HG03175 (cell line): ENCODE data around the gene TSPAN3.

Source experiments
- ATAC-seq: cut with Tn5 transposase; IDR thresholded peaks from one replicate; pipeline ENCODE4 v1.9.1; 2021; ENCODE audit warnings: mild to moderate bottlenecking, moderate library complexity; ENCODE audit not compliant: unreplicated experiment

TSPAN3 gene

DNA sequence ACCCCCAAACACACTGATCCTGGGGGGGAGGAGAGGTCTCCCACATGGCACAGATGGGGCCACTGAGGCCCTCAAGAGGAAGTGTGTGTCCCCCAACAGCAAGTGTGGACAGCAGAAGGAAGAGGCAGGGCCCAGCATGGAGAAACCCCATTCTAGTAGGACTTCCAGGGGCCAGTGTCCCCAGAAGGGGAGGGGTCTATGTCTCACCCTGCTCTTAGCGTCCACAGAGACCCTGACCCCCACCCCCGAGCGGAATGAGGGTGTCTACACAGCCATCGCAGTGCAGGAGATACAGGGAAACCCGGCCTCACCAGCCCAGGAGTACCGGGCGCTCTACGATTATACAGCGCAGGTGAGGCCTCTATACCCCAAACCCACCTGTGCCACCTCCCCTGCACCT, 35.3 kb downstream of the TSPAN3 start:
- ATAC-seq, result no peak

DNA sequence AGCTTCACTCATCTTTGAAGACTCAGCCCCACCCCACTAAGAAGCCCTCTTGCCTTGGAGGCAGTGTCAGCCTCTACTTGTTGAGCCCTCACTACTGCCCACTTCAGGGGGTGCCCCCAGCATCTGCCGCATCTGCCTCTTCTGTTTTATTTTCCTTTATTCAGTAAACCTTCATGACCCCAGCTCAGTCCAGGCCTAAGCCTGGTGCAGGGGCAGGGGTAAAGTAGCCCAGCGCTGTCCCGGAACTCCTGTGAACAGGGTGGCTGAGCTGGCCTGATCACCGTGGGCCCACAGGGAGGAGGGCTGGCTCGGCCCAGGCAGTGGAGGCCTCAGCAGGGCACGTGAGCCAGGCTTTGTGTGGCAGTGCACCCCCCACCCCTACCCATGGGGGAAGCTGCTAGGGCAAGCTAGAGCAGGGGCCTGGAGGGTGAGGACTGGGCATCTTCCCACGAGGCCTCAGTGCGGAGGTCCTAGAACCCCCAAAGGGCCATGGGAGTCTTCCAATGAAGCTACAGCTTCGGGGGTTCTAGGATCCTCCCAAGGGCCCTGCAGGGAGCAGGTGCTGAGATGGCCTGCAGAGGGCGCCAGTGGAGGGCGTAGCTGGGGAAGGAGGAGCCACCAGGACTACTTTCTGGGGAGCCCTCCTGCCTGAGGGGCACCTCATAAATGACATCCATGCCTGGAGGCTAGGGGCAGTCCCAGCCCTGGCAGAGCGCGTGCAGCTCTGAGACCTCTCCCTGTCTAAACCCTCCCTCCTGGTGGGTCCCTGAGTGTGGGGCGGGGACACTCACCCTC, 36.0 kb downstream of the TSPAN3 start:
- ATAC-seq, result no peak

DNA sequence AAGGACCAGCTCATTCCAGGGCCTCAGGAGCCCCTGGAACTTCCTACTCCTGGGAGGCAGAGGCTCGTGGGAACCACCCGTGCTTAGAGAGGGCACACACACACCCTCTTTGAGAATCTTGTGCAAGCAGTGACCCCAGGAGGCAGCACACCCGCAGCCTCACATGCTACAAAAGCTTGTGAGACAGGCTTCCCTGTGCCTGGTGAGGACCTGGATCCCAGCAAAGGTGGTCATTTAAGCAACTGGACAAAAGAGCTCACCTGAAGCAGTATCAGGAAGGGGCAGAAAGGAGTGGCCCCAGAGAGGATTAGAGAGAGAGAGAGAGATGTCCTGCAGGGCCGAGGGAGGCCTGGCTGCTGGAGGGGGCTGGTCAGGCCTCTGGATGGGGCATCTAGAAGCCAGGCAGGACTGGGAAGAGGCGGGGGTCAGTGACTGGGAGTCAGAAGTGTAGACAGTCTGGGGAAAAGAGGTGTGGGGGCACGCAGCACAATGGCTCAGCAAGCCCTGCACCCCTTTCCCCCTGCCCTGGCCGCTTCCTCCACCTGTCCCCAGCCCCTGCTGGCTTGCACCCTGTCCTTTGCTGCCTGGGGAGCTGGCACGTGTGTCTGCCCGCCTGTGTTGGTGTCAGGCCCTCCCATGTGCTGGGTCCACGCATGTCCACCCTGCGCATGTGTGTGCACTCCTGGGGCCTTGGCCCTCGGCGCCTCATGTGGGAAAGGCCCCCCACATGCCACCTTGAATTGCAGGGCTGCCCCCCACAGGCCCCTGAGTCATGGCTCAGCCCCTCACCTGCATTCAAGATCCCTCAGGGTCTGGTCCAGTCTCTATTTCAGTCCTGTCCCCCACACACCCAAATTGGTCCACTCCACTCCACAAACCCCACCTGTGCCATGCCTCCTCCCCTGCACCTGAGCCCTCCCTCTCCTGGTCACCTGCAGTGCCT, 36.9 kb downstream of the TSPAN3 start:
- no peak for ATAC-seq

DNA sequence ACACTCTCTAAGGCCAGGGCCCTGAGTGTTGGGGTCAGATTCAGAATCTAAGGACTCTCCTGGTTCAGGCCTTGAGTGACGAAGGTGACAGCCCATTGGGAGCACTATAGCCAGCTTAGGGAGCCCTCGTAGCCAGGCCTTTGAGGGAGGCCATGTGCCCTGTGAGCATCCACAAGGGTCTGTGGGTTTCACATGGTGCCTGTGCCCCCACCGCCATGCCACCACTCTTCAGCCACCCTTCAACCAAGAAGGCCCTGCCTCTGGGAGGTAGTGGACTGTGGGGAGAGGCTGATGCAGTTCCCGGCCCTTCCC, 37.5 kb downstream of the TSPAN3 start:
- ATAC-seq, result no peak

DNA sequence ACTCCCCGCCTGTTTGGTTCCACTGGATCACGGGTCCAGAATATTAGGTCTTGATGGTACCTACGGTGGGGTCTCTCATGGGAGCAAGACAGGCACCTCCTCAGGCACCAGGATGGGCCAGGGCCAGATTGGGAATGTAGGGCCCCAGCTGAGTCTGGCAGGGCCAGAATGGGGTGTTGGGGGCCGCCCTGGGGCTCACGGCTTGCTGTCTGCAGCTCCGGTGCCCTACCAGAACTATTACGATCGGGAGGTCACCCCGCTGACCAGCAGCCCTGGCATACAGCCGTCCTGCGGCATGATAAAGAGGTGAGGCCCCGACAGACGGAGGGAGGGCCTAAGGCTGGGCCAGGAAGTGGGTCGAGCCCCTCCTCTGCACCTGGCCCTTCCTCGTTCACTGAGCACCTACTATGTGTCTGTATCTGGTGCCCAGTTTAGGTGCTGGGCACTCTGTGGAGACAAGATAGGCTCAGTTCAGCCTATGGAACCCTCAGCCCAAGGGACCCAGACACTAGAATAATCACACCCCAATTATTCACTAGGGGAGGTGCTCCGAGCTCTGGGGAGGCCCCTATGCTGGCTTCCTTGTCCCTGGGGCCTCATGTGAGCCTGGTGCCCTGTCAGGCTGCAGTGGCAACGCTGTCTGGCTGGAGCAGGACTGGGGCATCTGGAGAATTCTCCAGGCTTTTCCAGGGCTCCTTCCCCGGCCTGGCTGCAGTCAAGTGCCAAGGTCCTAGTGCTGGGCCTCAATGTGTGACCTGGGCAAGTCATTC, 38.1 kb downstream of the TSPAN3 start:
- no peak for ATAC-seq

DNA sequence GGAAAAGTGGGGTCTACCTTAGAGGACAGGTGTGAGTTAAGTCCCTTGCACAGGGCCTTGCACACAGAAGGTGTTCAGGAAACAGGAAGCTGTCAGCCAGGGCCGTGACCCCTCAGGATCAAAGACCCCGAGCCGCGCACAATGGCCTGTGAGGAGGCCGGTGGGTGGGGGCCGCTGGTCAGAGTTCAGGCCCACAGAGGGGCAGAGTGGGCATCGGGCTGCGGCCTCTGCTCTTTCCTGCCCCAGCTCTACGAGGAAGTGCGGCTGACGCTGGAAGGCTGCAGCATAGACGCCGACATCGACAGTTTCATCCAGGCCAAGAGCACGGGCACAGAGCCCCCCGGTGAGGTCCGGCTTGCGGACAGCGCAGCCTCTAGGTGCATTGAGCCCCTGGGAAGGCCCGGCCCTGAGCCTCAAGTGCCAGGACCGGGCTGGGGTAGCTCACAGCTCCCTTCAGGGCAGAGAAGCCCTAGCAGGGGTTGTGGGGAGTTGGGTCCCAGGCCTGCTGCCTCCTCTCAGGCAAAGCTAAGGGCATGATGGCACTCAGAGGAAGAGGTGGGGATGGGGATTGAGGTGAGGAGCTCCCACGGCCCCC, 38.8 kb downstream of the TSPAN3 start:
- ATAC-seq, result no peak

DNA sequence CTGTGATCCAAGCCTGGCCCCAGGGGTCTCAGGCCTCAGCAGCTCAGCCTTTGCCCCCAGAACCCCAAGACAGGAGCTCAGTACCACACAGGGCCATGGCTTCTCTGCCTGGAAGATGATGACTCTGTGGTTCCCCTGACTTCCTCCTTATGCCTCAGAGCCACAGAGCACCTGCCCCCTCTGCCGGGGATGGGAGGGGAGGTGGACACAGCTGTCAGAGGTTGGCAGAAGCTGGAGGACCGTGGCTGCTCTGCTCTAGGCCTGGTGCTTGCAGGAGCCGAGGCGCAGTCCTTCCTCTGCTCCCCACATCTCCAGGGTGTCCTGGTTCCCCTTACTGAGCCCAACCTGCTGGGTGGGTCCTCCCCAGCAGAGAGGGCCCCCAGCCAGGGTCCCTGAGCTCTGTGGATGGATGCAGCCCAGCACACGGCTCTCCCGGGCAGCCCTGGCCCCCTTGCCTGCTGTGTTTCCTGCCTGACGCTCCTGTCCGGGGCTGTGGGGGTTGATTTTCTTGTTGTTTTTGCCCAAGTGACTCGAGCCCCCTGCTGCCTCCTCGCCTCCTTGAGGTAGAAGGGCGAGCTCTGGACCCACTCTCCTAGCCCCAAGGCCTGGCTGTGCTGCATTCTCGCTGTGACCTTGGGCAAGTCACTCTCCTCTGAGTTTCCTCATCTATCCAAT, 39.4 kb downstream of the TSPAN3 start:
- ATAC-seq, result no peak

DNA sequence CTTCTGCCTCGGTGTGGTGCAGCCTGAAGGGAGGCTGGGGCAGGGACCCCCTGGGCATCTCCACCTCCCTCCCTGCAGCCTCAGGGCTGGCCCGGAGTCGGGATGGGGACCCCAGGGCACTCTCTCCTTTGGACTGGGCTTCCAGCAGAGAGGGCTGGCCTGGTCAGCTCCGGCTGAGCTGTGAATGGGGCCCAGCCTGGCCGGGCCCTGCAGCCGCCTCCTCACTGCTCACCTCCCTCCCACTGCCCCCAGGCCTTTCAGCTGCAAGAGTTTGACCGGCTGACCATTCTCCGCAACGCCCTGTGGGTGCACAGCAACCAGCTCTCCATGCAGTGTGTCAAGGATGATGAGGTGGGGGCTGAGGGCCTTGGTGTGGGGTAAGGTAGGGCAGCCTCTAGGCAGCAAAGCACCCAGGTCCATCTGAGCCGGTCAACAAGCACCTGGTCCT, 40.0 kb downstream of the TSPAN3 start:
- ATAC-seq, result no peak

DNA sequence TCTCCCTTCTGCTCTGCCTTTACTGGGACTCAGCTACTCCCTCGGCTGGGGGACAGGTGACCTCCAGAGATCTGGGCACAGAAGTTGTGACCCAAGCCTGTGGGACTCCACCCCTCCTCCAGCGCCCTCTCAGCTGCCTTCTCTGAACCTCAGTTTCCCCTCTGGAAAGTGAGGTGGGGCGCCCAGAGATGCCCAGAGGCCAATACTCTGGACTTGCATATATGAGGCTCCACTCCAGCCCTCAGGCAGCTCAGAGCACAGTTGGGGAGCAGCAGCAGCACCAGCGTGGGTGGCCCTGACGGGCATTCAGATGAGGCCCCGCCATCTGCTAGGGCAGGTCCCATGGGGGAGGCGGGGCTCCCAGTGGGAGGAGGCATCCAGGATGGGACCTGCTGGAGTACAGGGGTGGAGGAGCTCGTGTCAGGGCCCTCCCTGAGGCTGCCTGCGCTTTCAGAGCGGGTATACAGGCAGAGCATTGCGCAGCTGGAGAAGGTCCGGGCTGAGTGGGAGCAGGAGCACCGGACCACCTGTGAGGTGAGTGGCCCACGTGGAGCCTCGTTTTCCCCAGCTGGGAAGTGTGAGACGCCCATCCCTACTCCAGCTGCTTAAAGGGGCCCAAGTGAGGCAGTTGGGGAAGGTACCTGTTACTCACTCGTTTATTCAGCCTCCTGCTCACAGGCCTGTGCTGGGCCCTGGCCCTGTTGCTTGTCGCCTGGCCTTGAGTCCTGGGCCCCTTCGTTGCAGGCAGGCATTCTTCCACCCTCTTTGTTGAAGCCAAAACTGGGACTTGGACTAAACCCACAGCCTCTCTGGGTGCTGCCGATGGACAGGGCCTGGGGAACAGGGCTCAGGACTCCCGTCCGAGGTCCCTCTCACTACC, 40.6 kb downstream of the TSPAN3 start:
- no peak for ATAC-seq

DNA sequence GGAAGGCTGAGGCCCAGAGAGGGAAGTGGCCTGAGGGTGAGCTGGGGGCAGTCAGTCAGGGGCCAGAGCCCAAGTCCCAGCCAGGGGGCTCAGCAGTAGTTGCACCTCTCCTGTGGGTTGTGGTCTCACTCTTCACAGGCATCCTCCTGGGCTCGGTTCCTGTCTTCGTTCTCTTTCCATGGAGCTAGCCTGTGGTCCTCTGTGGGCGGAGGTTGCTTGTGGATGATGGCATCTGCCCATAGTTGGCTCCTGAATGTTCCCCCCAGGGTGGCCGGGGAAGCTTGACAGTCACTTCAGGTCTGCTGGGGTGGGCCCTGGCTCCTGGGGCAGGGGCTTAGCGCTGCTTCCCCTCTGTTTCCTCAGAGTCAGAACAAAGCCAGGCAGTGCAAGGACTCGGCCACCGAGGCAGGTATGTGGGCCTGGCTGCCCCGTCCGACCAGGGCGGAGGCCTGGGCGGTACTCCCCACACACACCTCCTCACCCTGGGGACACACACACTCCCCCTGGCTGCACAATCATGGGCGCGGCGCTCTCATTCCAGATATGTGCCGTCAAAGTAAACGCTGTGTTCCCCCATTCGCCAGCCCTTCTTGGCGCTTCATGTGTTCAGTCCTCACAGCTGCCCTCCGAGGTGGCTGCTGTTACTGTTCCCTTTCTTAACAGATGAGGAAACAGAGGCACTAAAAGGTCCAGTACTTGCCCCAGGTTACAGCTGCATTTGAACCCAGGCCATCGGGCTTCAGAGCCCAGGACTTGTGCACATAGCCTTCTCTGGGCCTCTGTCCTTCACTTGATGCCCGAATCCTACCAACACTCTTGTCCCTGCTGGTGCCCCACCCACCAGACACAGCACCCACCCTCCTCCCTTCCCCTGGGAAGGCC, 41.5 kb downstream of the TSPAN3 start:
- no peak for ATAC-seq

DNA sequence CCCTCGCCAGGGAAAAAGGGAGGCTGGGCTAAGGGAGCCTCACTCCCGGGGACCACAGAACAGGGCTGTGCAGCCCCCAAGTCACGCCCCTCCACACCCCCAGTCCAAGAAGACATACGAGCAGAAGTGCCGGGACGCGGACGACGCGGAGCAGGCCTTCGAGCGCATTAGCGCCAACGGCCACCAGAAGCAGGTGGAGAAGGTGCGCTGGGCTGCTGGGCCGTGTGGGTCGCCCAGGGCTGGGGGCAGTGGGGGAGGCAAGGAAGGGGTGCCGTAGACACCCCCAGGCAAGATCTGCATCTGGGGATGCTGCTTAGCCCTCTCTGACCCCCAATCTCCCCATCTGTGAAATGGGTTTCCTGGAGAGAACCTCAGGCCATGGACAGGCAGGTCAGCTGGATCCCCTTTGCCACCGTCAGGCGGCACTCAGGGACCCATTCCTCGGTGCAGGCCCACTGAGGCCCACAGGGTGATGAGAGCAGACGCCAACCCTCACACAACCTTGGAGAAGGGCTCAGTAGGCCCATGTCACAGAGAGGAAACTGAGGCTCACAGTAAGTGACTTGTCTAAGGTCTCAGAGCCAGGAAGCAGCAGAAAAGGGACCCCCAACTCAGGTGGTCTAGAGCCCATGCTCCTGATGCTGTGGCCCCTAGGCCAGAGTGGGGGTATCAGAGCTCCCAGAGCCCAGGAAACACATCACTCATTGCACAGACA, 42.3 kb downstream of the TSPAN3 start:
- no peak for ATAC-seq

DNA sequence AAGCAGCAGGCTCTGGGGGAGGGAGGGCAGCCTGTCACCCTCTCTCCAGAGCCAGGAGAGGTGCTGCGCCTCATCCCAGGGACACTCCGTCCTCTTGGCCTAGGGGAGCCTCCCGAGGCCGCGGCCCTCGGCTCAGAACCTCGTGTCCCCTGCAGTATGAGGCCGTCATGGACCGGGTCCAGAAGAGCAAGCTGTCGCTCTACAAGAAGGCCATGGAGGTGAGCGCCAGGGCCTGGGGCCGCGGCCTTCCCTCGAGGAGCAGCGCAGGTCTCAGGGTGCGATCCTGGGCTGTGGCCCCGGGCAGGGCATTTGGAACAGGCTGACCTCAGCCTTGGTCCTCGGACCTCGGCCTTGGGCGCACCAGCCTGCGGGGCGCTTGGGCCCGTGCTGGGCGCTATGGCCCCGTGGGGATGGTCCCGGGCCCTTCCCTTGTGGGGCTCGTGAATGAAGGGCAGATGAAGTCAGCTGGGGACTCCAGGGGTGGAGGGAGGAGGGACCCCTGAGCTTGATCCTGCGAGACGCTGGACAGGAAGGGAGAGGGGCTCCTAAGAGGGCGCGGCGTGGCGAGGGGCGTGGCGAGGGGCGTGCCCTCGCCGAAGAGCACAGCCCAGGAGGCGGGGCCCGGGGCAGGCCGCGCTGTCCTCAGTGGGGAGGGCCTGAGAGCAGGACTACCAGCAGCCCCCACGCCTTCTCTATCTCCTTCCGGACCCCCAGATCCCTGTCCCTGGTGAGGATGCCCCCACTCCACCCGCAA, 43.0 kb downstream of the TSPAN3 start:
- no peak for ATAC-seq

DNA sequence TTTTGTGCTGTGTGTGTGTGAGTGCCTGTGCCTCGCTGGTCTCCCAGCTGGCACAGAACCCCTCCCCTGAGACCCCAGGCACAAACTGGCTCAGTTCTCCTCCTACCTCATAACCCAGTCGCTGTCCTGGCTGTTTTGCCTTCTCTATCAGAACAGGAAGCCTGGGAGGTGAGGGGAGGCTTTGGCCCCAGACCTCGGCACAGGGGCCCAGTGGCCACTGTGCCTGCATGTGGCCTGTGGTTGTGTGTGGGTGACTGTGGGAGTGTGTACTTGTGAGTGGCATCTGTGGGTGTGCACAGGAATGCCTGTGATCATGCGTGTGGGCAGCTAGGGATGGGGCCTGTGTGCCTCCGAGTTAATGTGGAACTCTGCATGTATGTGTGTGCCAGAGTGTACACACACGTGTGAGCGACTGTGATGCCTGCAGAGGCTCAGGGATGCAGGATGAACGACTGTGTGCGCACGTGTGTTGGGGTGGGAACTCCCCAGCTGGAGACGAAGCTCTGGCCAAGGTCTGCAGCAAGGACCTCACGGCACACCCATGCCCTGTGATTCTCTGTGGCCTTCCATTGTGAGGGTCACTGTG, 43.7 kb downstream of the TSPAN3 start:
- ATAC-seq, result no peak

DNA sequence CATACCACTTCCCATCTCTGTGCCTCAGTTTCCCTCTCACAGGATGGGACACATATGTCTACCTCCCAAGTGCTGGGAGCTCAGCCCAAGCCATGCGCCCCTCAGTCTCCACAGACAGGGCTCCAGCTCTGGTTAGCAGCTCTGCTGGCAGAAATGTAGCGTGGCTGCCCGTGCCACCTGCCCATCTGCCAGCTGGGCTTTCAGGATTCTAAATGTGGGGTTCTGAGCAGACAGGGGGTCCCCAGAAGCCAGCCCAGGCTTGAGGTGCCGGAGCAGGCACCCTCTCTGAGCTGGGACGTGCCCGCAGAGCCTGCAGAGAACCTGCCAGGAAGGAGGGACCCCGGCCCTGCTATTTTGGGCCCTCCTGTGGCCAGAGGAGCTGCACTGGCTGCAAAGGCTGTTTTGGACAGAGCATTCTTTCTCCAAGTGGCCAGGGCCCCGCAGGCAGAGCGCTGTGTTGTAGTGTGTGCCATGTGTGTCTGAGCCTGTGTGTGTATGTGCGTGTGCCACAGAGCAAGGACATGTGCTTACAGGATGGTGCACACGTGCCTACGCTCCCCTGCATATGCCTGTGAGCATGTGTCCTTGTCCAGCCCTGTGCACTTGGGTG, 44.3 kb downstream of the TSPAN3 start:
- ATAC-seq, result no peak

DNA sequence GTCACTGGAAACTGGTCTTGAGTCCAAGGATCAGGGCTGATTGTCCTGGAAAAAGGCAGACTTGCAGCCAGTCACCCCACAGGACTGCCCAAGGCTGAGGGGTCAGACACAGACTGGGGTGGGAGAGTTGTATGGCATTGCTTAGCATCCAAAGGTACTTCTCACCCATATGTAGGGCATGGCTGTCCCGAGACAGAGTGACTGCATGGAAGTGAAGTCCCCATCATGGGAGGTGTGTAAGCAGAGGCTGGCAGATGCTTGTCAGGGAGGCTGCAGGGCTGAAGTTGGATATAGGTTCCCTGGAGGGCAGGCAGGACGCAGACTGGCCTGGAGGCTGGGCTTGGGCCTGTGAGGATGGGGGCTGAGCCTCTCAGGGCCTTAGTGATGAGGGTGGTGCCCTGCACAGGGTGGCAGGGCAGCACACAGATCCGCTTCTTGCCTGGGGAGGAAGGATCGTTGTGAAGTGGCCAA, 44.9 kb downstream of the TSPAN3 start:
- ATAC-seq, result no peak
